NCI-H1436 (cell line): ENCODE results near the gene GPR149.
"Not testable (repeated sequence)": the region's sequence is repeated elsewhere in the genome, so short reads cannot be mapped to it uniquely, and the experiment has no call there.

ENCODE experiments used
- DNase-seq: peaks from one replicate; lab custom pipeline; 2025; lab: John Stamatoyannopoulos, UW

The GPR149 gene

GRCh38 chr3:154430014-154430413, at the start of gene GPR149:
Gene GPR149 (minus strand): TSS chr3:154430190. CDS start chr3:154429615, 575 bp downstream.
- DNase-seq: peak; percentile 5

GRCh38 chr3:154473769-154474168, 43.8 kb upstream of the GPR149 start:
- no peak for DNase-seq

- no peak for DNase-seq
Measured at GRCh38 chr3:154469585-154469984, 39.6 kb upstream of the GPR149 start.

GRCh38 chr3:154464440-154465190, 34.6 kb upstream of the GPR149 start:
- DNase-seq: no peak

GRCh38 chr3:154458560-154458959, 28.6 kb upstream of the GPR149 start:
- DNase-seq: no peak

GRCh38 chr3:154439081-154439480, 9.1 kb upstream of the GPR149 start:
- DNase-seq: not testable (repeated sequence)

GRCh38 chr3:154431043-154431442, 1.1 kb upstream of the GPR149 start:
- no peak for DNase-seq

- peak; percentile 14 for DNase-seq
Measured at GRCh38 chr3:154428286-154429206, 1.4 kb downstream of the GPR149 start.

GRCh38 chr3:154427685-154428285, 2.2 kb downstream of the GPR149 start:
- peak; percentile 26 for DNase-seq

- DNase-seq: no peak
Measured at GRCh38 chr3:154422694-154423093, 7.3 kb downstream of the GPR149 start.

GRCh38 chr3:154421083-154421482, 8.9 kb downstream of the GPR149 start:
- DNase-seq: no peak

- DNase-seq: peak; percentile 11
Measured at GRCh38 chr3:154398084-154398967, 31.7 kb downstream of the GPR149 start.

- no peak for DNase-seq
Measured at GRCh38 chr3:154389861-154390260, 40.1 kb downstream of the GPR149 start.

GRCh38 chr3:154384479-154384878, 45.5 kb downstream of the GPR149 start:
- DNase-seq: no peak

GRCh38 chr3:154378311-154378710, 51.7 kb downstream of the GPR149 start:
- no peak for DNase-seq

- DNase-seq: no peak
Measured at GRCh38 chr3:154367221-154367620, 62.8 kb downstream of the GPR149 start.

- no peak for DNase-seq
Measured at GRCh38 chr3:154364849-154365248, 65.1 kb downstream of the GPR149 start.

- DNase-seq: no peak
Measured at GRCh38 chr3:154361099-154361498, 68.9 kb downstream of the GPR149 start.

- no peak for DNase-seq
Measured at GRCh38 chr3:154356009-154356408, 74.0 kb downstream of the GPR149 start.

GRCh38 chr3:154349223-154349622, 80.8 kb downstream of the GPR149 start:
- DNase-seq: no peak

- no peak for DNase-seq
Measured at GRCh38 chr3:154345422-154346122, 84.4 kb downstream of the GPR149 start.
